OCI-LY7 (cell line): ENCODE results near the gene MAST1. TPM values are rescaled to one million over a fixed set of nuclear protein-coding genes. Genes with fewer than 3 reads are reported as not detected.
"Not testable (repeated sequence)": the region's sequence is repeated elsewhere in the genome, so short reads cannot be mapped to it uniquely, and the experiment has no call there.

Experiments
- BruUV-seq: library from RNA; stranded (reverse); fragments of 400-500 nt; replicated peaks from 2 replicates; lab custom pipeline; 2021; lab: Mats Ljungman, UMichigan
- CTCF ChIA-PET: fragments of 300-600 bp; sonication (Branson Sonifier 250); formaldehyde crosslinking; loops from one replicate; lab custom pipeline; 2022; ENCODE audit warnings: antibody characterized with exemption; ENCODE audit not compliant: unreplicated experiment; lab: Charles Lee
- POLR2A ChIA-PET: fragments of 300-600 bp; sonication (Branson Sonifier 250); formaldehyde crosslinking; loops from one replicate; lab custom pipeline; 2022; ENCODE audit warnings: antibody characterized with exemption; lab: Charles Lee
- DNase-seq: peaks from one replicate; pipeline ENCODE4 v3.0.0-alpha.2; 2015; ENCODE audit warnings: low spot score
- H2AFZ ChIP-seq: fragments of 200-600 bp; sonication (generic), shearing (Covaris generic); 2 replicates; pipeline ENCODE4 v1.6.1; 2014; ENCODE audit warnings: mild to moderate bottlenecking, antibody characterized with exemption, low read length, moderate library complexity
- H3K27ac ChIP-seq: fragments of 200-600 bp; sonication (generic); 2 replicates; pipeline ENCODE4 v1.5.1; 2014; ENCODE audit warnings: mixed run types, low read depth, mild to moderate bottlenecking, moderate library complexity, low read length, inconsistent platforms; ENCODE audit not compliant: poor library complexity, severe bottlenecking
- H3K36me3 ChIP-seq: fragments of 200-600 bp; sonication (generic); 2 replicates; pipeline ENCODE4 v1.6.1; 2014; ENCODE audit warnings: mild to moderate bottlenecking, antibody characterized with exemption, low read length, moderate library complexity, mixed read lengths; ENCODE audit not compliant: insufficient read depth
- H3K4me1 ChIP-seq: fragments of 200-600 bp; sonication (generic); 2 replicates; pipeline ENCODE4 v1.5.1; 2014; ENCODE audit warnings: mild to moderate bottlenecking, low read length; ENCODE audit not compliant: insufficient read depth, poor library complexity, severe bottlenecking
- H3K4me2 ChIP-seq: fragments of 200-600 bp; sonication (generic); 2 replicates; pipeline ENCODE4 v1.6.1; 2014; ENCODE audit warnings: mild to moderate bottlenecking, low read length
- H3K4me3 ChIP-seq: fragments of 200-600 bp; sonication (generic); 2 replicates; pipeline ENCODE4 v1.5.1; 2014; ENCODE audit warnings: mild to moderate bottlenecking, low read depth, low read length; ENCODE audit not compliant: poor library complexity, severe bottlenecking
- H3K79me2 ChIP-seq: fragments of 200-600 bp; sonication (generic); 2 replicates; pipeline ENCODE4 v1.6.1; 2016; ENCODE audit warnings: low read depth, mild to moderate bottlenecking, low read length, moderate library complexity, mixed read lengths; ENCODE audit not compliant: insufficient read depth
- H3K9me2 ChIP-seq: fragments of 200-600 bp; sonication (generic); 2 replicates; pipeline ENCODE4 v1.6.1; 2016; ENCODE audit warnings: mild to moderate bottlenecking, low read length, mixed read lengths; ENCODE audit not compliant: insufficient read depth
- H3K9me3 ChIP-seq: fragments of 200-600 bp; sonication (generic); 2 replicates; pipeline ENCODE4 v1.6.1; 2014; ENCODE audit warnings: mild to moderate bottlenecking, mixed run types, low read length, mixed read lengths
- H4K20me1 ChIP-seq: fragments of 200-600 bp; sonication (generic); 2 replicates; pipeline ENCODE4 v1.6.1; 2014; ENCODE audit warnings: mild to moderate bottlenecking, antibody characterized with exemption, low read length, moderate library complexity, mixed read lengths; ENCODE audit not compliant: insufficient read depth
- EZH2phosphoT487 ChIP-seq: fragments of 200-600 bp; sonication (generic); IDR thresholded peaks from 2 replicates; pipeline ENCODE4 v1.6.1; 2018; ENCODE audit warnings: low read depth, borderline replicate concordance, mild to moderate bottlenecking, mixed run types, antibody characterized with exemption, low read length, moderate library complexity, mixed read lengths
- intact Hi-C: fragments of 100-400 bp; cut with micrococcal nuclease; formaldehyde crosslinking; loops from one replicate; pipeline ENCODE4 v1.10.0; 2022; ENCODE audit not compliant: unreplicated experiment
- total RNA-seq, 2 experiments: library from RNA; depleted of rRNA in 1 of 2; stranded (reverse); fragments of >200 nt in 1 of 2; shearing (Covaris generic) in 1 of 2; gene quantifications; 2 replicates each; pipeline ENCODE4 v1.2.3, GENCODE V29; 2014 to 2022
- TF ChIP-seq, protein P1 (sequence below): fragments of 200-600 bp; sonication (generic); conservative IDR thresholded peaks from 2 replicates; pipeline ENCODE4 v1.5.1; 2014; ENCODE audit warnings: mild to moderate bottlenecking, antibody characterized with exemption, low read length, moderate library complexity, mixed read lengths

MAST1 gene
- total RNA-seq, 2 experiments from 2014 or later = 9.1 to 21.1 TPM

DNA sequence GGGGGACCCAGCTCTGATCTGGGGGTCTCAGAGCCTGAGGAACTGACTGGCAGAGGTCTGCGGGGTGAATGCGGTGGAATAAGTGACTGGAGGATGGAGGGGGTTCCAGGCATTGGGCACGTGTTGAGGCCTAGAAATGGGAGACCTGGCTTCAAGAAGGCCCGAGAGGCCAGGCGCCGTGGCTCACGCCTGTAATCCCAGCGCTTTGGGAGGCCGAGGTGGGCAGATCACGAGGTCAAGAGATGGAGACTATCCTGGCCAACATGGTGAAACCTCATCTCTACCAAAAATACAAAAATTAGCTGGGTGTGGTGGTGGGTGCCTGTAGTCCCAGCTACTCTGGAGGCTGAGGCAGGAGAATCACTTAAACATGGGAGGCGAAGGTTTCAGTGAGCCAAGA, 20.5 kb upstream of the MAST1 start:
- H3K4me3 ChIP-seq, H3K79me2 ChIP-seq, DNase-seq, H3K9me3 ChIP-seq, BruUV-seq, H4K20me1 ChIP-seq, H3K27ac ChIP-seq, H3K9me2 ChIP-seq, intact Hi-C loops, H2AFZ ChIP-seq, H3K4me1 ChIP-seq, H3K4me2 ChIP-seq: not testable (repeated sequence)
- peaks cover 23% of the 10 kb centered on the region for H3K36me3 ChIP-seq
- ChIA-PET CTCF (interaction anchor here (0.6 kb wide), 1 partner anchor 56 kb away, joined by 3 read pairs; no protein-coding TSS in a partner anchor), POLR2A (interaction anchor here (0.6 to 1.0 kb wide), 3 partner anchors 55 to 350 kb away, joined by 3 to 7 read pairs (median 6); no protein-coding TSS in a partner anchor)

DNA sequence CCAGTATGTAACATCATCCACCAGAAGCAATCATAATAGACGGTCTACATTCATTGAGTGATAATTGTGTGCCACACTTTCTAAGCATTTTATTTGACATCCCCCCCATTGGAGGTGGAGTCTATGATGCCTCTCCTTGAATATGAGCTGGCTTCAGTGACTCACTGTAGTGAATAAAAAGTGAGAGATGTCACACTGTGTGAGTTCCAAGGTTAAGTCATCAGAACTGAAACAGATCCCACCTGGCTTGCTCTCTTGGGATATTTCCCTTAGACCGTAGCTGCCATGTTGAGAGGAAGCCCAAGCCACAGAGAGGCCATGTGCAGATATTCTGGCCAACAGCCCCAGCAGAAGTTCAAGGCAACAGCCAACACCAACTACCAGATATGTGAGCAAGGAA, 16.6 kb upstream of the MAST1 start:
- no peak overlapping the region for H3K4me2 ChIP-seq
- H2AFZ ChIP-seq = no peak overlapping the region
- DNase-seq = no peak
- POLR2A ChIA-PET = interaction anchor here (0.6 kb wide), 1 partner anchor 135 kb away, joined by 7 read pairs; no protein-coding TSS in a partner anchor
- H3K4me1 ChIP-seq = no peaks in the 10 kb centered on the region
- no peak for TF ChIP-seq EZH2phosphoT487
- TF ChIP-seq, protein P1, sequence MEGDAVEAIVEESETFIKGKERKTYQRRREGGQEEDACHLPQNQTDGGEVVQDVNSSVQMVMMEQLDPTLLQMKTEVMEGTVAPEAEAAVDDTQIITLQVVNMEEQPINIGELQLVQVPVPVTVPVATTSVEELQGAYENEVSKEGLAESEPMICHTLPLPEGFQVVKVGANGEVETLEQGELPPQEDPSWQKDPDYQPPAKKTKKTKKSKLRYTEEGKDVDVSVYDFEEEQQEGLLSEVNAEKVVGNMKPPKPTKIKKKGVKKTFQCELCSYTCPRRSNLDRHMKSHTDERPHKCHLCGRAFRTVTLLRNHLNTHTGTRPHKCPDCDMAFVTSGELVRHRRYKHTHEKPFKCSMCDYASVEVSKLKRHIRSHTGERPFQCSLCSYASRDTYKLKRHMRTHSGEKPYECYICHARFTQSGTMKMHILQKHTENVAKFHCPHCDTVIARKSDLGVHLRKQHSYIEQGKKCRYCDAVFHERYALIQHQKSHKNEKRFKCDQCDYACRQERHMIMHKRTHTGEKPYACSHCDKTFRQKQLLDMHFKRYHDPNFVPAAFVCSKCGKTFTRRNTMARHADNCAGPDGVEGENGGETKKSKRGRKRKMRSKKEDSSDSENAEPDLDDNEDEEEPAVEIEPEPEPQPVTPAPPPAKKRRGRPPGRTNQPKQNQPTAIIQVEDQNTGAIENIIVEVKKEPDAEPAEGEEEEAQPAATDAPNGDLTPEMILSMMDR = no peak
- CTCF ChIA-PET = no interaction called here
- no peaks in the 10 kb centered on the region for H3K36me3 ChIP-seq
- no TSS peak for BruUV-seq
- H4K20me1 ChIP-seq = no peaks in the 10 kb centered on the region
- no peak overlapping the region for H3K4me3 ChIP-seq
- intact Hi-C loops = no loop called here
- no peaks in the 10 kb centered on the region for H3K9me2 ChIP-seq
- H3K79me2 ChIP-seq = no peaks in the 10 kb centered on the region
- H3K9me3 ChIP-seq = no peaks in the 10 kb centered on the region
- H3K27ac ChIP-seq = no peak overlapping the region

DNA sequence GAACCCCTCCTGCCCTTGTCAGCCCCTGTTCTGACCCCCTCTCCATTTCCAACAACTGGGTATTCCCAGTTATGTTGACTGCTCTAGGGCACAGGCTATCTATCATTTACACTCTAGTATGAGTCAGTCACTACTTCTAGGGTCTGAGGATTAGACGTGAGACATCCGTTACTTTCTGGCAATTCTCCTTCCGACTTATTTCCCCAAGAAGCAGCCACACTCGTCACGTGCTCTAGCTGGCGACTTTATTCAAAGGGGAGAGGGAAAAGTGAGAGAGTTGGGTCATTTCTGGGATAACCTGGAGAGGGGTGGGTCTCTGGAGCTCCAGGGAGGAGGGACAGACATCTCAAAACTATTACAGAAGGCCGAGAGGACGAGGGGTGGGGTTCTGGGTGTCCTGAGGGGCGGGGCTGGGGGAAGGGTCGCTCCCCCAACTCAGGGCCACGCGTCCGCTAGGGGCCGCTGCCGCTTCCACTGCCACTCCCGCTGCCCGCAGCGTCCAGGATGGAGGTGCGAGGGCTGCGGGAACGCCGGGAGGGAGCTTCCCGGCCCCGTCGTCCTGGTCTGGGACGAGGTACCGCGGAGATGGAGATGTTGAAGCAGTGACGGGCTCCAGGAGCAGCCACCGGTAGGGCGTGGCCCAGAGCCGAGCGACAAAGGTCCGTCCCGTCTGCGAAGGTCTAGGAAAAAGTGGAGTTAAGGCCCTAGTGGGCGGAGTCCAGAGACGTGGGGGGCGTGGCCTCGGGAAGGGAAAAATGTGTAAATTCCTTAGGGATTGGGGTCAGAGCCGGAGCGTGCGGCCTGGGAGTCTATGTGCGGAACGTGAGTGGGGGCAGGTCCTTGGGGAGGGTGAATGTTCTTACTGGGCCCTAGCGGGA, 12.8 kb upstream of the MAST1 start:
- Histone ChIP-seq H3K36me3 (no peaks in the 10 kb centered on the region), H2AFZ (no peak overlapping the region), H3K4me3 (no peak overlapping the region), H3K27ac (no peak overlapping the region), H4K20me1 (no peaks in the 10 kb centered on the region), H3K9me3 (no peaks in the 10 kb centered on the region), H3K79me2 (no peaks in the 10 kb centered on the region), H3K4me2 (no peak overlapping the region), H3K4me1 (no peaks in the 10 kb centered on the region), H3K9me2 (no peaks in the 10 kb centered on the region)
- ChIA-PET POLR2A (no interaction called here), CTCF (no interaction called here)
- intact Hi-C loops = no loop called here
- no peak for TF ChIP-seq EZH2phosphoT487
- TF ChIP-seq, protein P1 = no peak
- no peak for DNase-seq
- BruUV-seq = no TSS peak
